ENCODE measurements around the gene BOC. TPM values are rescaled to one million over a fixed set of nuclear protein-coding genes. Genes with fewer than 3 reads are reported as not detected.

Gene BOC
- total and polyA plus RNA-seq, 2 of the 8 experiments (the other 6 are each of a cell fraction or from before 2014, with no cell fraction given): 6.9 to 9.3 TPM

- peak overlapping the region; percentile 95; the same call in 1 of the 2 replicates for H2AK5ac ChIP-seq (ENCODE audit: low read depth, low read length)
- ChIA-PET POLR2A (ENCODE audit: partially characterized antibody) (interaction anchor here (1.2 to 1.4 kb wide), 3 partner anchors 23 to 74 kb away, joined by 3 to 6 read pairs (median 6); partner anchors contain the start of gene BOC), CTCF (ENCODE audit: partially characterized antibody) (interaction anchor here (0.6 to 3.0 kb wide), 10 partner anchors 11 to 1758 kb away, joined by 3 to 15 read pairs (median 4); no protein-coding TSS in a partner anchor)
- no peak overlapping the region for H4K8ac ChIP-seq (ENCODE audit: extremely low read depth, insufficient read depth, low read length)
- peak overlapping the region; percentile 90 for H4K91ac ChIP-seq (replicated peaks; ENCODE audit: insufficient read length, low read length)
- H2BK20ac ChIP-seq (ENCODE audit: low read length): peak overlapping the region; percentile 99
- no peaks in the 10 kb centered on the region for H3K27me3 ChIP-seq (replicated peaks in 1 of 4; ENCODE audit: control insufficient read depth in 3 of 4, extremely low read depth in 1 of 4, insufficient read depth in 3 of 4, low read length in 3 of 4)
- H4K5ac ChIP-seq (ENCODE audit: insufficient read length, low read depth, low read length): peak overlapping the region; percentile 7
- peaks cover 7 to 30% (median 15%) of the 10 kb centered on the region in 4 experiments for H3K4me1 ChIP-seq (replicated peaks in 1 of 4; ENCODE audit: control insufficient read depth in 3 of 4, insufficient read depth in 4 of 4, low read length in 3 of 4)
- no peak overlapping the region for H3K56ac ChIP-seq (replicated peaks; ENCODE audit: insufficient read length, low read depth, low read length)
- 21% methylated on average over 7 of the region's 7 CpGs; no CpG with 5 or more reads in 1 of the 2 experiments for WGBS, 2 experiments (ENCODE audit: extremely low coverage in 1 of 2, insufficient coverage in 1 of 2, insufficient read length in 1 of 2, insufficient replicate concordance in 2 of 2, low coverage in 1 of 2, low lambda C conversion rate in 2 of 2, missing lambda C conversion rate in 1 of 2)
- H3K23ac ChIP-seq (ENCODE audit: insufficient read length): no peak overlapping the region
- H3K14ac ChIP-seq (ENCODE audit: insufficient read length): no peak overlapping the region
- DNase-seq (ENCODE audit: low read depth in 1 of 2, low spot score in 2 of 2) (peak in 1 of 2 experiments; percentile 58), FAIRE-seq (peak; percentile 84)
- H2BK5ac ChIP-seq (ENCODE audit: low read depth, low read length): peak overlapping the region; percentile 84; the same call in 1 of the 2 replicates
- no peak overlapping the region for H2BK120ac ChIP-seq (replicated peaks; ENCODE audit: low read depth, low read length)
- H3K27ac ChIP-seq (ENCODE audit: low read depth, low read length): peak overlapping the region; percentile 49; the same call in 1 of the 2 replicates
- peak overlapping the region; percentile 82; the same call in 1 of the 2 replicates for H2BK15ac ChIP-seq (ENCODE audit: low read length)
- H2AFZ ChIP-seq (ENCODE audit: low read length): no peak overlapping the region
- no peaks in the 10 kb centered on the region for H3K79me1 ChIP-seq (ENCODE audit: low read depth, low read length)
- no peaks in the 10 kb centered on the region for H3K36me3 ChIP-seq (ENCODE audit: control insufficient read depth in 2 of 4, insufficient read depth in 4 of 4, low read length in 3 of 4)
- no peaks in the 10 kb centered on the region for H3K9me3 ChIP-seq (ENCODE audit: insufficient read depth in 2 of 2, low read depth in 1 of 2, low read length in 1 of 2)
- peak overlapping the region; percentile 10 to 44 for H3K4me2 ChIP-seq (ENCODE audit: insufficient read depth in 1 of 2, low read depth in 2 of 2, low read length in 2 of 2)
- no peak overlapping the region for H3K9ac ChIP-seq (replicated peaks in 1 of 4; ENCODE audit: extremely low read depth in 1 of 4, low read depth in 3 of 4, low read length in 3 of 4)
- H3K79me2 ChIP-seq (ENCODE audit: control insufficient read depth in 1 of 2, insufficient read depth in 2 of 2, low read length in 2 of 2): no peaks in the 10 kb centered on the region
- H3K4me3 ChIP-seq (ENCODE audit: extremely low read depth in 1 of 4, insufficient read depth in 2 of 4, low read depth in 3 of 4, low read length in 4 of 4): peak overlapping the region in 1 of 4 experiments; percentile 32; a peak in 1 of 8 replicates
- no peaks in the 10 kb centered on the region for H4K20me1 ChIP-seq (replicated peaks in 1 of 2; ENCODE audit: control insufficient read depth in 1 of 2, insufficient read depth in 2 of 2, low read length in 2 of 2)
- peak overlapping the region; percentile 94 for H2BK12ac ChIP-seq (ENCODE audit: low read depth, low read length)
- peak overlapping the region; percentile 78; the same call in 1 of the 2 replicates for H3K18ac ChIP-seq (ENCODE audit: extremely low read depth, low read length)
- H3K23me2 ChIP-seq (ENCODE audit: low read depth, low read length): no peaks in the 10 kb centered on the region
- no peak overlapping the region for H3K4ac ChIP-seq (replicated peaks; ENCODE audit: insufficient read length, low read depth, low read length)
- TF ChIP-seq JUND (IDR thresholded peaks at IDR 0.05; ENCODE audit: low read length): peak; percentile 74
- peak in 1 of 2 experiments; percentile 30; a peak in 1 of 3 replicates for TF ChIP-seq EP300 (IDR thresholded peaks at IDR 0.05; ENCODE audit: borderline replicate concordance in 1 of 2, low read depth in 2 of 2, low read length in 2 of 2)
- TF ChIP-seq MAX (IDR thresholded peaks at IDR 0.05): peak; percentile 69; the same call in 1 of the 2 replicates
- peak; percentile 74 for TF ChIP-seq ASH2L (IDR thresholded peaks at IDR 0.05; ENCODE audit: low read length)
- peak; percentile 29; the same call in 1 of the 2 replicates for TF ChIP-seq E2F6 (IDR thresholded peaks at IDR 0.05)
- peak; percentile 27; a peak in 2 of 4 replicates for TF ChIP-seq RAD21 (IDR thresholded peaks at IDR 0.05 in 1 of 2, conservative IDR thresholded peaks at IDR 0.05 in 1 of 2; ENCODE audit: low read depth in 2 of 2, low read length in 2 of 2)
- peak; percentile 78 for TF ChIP-seq KDM1A (IDR thresholded peaks at IDR 0.05; ENCODE audit: borderline replicate concordance, low read length)
- no peak for TF ChIP-seq RFX5 (IDR thresholded peaks at IDR 0.05; ENCODE audit: borderline replicate concordance, low read depth, low read length)
- 0 out of 2 replicates have a peak, but pooled peaks have one; percentile 35 for TF ChIP-seq JUN (IDR thresholded peaks at IDR 0.05; ENCODE audit: low read depth, low read length)
Observed at GRCh38 chr3:113241292-113242095, 30.1 kb downstream of the BOC start.
